GM03348 (cell line): ENCODE results near the gene ANKRD22.

Experiments
- DNase-seq: peaks from one replicate; pipeline ENCODE4 v3.0.0; 2012; ENCODE audit warnings: low spot score

Gene ANKRD22

DNA sequence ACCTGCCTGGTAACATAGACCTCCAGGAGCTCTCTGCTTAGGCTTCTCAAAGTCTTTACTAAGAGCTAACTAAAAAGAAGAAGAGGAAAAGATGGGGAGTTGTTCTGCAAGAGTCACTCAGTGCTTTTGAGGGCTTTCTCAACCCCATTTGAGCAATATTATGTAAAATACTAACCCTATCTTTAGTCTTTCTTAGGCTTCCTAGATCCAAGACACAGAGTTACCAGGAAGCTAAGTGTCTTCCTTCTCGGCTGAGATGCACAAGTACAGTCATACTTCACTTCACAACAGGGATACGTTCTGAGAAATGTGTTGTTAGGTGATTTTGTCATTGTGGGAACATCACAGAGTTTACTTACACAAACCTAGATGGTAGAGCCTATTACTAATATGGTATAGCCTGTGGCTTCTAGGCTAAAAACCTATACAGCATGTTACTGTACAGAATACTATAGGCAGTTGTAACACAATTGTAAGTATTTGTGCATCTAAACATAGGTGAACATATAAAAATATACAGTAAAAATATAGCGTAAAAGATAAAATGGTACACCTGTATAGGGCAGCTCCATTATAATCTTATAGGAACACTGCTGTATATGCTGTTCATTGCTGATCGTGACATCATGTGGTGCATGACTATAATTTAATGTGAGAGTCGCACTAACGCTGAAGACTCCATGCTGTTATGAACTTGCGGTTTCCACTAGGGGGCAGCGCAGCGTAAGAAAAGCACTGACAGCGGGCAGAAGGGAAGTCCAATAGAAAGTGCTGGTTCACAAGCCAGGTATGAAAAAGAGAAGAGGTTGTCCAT, 16.3 kb downstream of the ANKRD22 start:
- peak; percentile 78 for DNase-seq

DNA sequence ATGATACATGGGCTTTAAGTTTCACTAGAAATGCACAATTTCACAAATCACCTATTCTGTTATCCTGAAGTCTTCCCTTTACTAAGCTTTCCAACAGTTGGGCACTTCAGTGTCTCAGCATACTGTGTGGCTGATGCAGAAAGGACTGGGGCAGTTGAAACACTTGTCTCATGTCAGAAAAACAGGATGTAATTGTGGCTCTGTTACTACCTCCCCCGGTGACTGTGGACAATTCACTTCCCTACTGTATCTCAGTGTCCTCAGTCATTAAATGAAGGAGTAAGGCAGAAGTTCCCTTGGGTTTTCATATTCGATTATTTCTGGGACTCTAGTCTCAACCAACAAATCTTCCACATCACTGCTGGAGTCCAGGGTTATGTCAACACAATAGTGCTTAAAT, 17.9 kb downstream of the ANKRD22 start:
- no peak for DNase-seq

DNA sequence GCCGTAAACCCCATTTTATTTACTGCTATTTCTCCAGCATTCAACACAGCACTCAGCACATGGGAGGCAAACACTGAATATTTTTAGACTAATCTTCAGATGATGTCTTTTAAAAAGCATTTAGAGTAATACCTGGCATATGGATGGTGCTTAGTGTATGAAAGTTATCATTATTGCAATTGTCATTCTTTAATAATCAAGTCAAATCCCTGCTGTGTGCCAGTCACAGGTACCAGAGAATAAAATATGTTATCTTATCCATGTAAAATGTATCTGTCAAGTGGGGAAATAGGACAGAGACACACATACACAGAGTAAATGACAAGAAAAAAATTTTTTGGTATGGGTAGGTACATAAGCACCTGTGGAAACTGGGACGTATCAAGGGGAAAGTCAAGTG, 18.5 kb downstream of the ANKRD22 start:
- DNase-seq, result no peak

DNA sequence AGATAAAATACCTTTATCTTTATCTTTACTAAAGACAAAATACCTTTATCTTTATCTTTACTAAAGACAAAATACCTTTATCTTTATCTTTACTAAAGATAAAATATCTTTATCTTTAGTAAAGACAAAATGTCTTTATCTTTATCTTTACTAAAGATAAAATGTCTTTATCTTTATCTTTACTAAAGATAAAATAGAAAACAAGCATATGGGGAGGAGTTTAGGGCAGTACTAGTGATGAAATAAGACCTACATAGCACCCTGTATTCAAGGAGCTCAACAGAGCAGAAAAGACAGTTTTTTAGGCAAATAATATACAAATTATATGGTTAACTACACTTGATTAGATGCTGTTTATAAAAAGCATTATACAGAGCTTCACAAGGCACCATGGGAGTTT, 19.3 kb downstream of the ANKRD22 start:
- DNase-seq, result no peak

DNA sequence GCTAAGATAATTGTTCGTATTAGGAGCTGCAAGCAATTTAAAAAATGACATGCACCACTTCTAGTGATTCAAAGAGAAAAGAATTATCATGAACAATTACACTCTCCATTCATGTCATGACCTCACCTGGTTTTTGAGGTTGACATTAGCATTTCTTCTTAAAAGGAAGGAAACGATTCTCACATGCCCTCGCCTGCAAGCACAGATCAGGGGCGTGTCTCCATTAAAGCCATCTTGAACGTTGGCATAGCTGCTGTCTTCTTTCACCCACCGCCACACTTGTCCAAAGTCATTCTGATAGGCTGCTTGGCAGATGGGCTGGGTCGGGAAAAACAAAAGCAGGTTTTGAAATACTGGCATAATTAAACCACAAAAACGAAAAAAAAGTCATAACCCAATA, 19.9 kb downstream of the ANKRD22 start:
- DNase-seq, result no peak

DNA sequence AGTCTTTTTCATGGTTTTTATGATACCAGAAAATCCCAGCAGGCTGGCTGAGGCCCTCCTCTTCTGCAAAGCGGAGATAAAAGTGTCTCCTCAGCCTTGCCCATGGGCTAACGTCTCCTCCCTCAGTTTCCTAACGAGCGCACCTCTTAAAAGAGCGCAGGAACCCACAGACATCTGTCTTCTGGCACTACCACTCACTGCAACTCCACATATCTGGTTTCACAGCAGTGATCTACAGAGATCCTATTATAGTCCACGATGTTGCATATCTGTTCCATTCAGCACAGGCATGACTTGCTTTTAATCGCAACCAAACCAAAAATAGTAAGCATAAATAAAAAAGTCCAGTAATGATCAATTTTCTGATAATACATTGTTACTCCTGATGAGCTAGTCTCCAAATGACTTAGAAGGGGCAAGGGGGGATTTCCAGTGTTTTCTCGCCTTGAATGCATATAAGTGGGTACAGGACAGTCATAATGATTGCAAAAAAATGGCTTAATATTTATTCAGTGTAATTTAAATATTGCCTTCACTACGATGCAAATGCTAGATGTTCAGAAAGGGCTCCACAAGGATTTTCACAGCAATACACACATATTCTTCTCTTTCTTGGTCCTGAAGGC, 20.9 kb downstream of the ANKRD22 start:
- no peak for DNase-seq

DNA sequence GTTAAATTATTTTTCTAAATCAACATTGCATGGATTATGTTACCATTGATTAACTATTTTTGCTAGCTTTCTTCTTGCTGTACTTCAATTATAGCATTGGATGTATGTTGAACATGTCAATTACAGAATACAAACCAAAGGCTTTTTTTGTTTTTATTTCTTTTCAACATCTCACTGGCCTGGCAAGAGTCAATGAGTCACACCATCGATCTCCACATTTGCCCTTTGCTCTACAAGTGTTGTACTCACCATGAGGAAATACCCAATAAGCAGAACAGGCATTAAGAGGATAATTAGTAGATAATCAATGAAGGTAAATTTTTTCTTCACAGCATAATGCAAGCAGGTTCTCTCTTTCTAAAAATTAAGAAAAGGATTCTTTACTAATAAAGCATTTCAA, 23.3 kb downstream of the ANKRD22 start:
- DNase-seq, result no peak

DNA sequence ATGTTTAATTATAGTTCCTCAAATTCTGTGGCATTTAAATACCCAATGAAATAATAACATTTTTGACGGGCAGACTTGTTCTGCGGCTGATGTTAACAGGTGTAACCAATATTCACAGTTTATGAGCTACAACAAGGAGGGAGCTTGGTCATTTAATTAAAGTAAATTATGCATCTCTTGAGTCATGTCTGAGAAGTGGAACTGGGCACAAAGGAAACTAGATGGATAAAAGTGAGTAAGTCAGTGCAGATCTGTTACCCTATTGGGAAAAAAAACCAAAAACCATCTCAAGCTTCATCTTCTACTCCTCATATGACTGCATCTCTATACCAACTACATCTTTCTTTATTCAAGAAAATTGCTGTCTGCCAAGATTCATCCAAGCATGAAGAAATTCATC, 24.0 kb downstream of the ANKRD22 start:
- no peak for DNase-seq

DNA sequence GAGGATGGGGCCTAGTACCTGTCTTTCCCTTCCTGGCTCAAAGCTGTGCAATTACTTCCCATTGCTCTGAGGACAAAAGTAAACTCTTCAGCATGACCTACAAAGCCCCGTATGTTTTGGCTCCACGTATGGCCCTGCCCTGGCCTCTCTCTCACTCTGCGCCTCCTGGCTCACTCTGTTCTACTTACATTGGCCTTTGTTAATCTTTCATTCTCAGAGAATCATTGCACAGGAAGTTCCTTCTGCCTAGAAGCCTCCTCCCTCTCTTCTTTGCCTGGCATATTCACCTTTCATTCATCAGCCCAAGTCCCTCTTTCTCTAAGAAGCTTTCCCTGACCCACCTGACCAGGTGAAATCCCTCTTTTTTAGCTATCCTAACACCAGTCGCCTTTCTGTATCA, 25.3 kb downstream of the ANKRD22 start:
- DNase-seq, result no peak

DNA sequence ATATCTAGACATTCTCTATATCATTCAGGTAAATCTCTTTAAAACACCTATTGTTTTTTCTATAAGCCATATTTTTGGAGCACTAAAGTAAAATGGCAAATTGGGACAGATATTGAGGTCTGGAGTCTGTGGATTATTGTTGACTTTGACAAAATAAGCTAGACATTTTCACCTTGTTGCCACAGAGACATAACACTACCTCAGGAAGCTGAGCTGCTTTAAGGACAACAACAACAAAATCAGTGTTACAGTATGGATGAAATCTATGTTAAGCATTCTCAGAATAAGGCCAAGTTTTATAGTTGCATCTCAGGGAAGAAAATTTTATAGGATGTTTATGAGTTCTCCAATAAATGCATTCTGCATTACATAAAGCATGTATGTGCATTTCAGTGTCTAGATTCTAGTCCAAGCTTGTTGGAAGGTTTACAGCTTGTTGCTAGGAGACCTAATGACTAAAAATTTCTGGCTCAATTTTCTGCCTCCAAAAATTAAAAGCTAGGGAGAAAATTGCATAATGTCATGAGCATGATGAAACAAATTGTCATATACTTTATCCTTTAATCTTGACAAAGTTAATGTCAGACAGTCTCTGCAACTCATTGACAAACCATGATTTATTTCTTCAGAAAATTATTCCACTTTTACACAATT, 30.8 kb downstream of the ANKRD22 start:
- peak; percentile 50 for DNase-seq

DNA sequence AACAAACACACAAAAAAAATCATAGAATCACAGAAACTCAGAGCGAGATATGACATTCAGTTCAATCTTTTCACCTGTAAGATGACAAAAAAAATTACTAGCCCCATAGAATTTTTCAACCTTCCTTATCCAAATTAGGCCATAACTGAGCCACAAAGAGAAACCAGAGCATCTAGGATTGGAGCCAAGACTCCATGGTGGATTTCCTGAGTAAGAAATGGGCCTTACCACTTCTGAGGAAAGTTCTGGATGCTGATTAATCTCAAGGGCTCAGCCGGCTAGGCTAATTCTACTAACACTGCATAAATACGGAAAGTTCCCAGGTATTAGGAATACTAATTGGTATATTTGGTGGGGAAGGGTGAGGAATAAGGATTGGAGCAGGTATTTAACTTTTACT, 32.4 kb downstream of the ANKRD22 start:
- DNase-seq, result peak; percentile 35

DNA sequence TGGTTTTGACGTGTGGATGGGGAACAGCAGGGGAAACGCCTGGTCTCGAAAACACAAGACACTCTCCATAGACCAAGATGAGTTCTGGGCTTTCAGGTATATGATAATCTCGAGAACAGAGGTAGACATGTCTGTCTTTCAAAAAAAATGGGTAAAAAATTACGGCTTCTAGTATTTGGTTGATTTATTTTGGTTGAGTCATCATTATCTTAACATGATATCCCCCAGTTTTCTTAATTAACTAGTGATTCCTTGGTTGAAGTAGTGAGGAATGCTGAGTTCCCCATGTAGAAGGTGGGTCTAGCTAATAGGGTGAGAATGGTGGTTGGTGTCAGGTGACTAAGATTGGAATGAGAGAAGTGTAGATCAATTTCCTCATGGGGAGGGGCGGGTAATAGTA, 38.4 kb downstream of the ANKRD22 start:
- no peak for DNase-seq

DNA sequence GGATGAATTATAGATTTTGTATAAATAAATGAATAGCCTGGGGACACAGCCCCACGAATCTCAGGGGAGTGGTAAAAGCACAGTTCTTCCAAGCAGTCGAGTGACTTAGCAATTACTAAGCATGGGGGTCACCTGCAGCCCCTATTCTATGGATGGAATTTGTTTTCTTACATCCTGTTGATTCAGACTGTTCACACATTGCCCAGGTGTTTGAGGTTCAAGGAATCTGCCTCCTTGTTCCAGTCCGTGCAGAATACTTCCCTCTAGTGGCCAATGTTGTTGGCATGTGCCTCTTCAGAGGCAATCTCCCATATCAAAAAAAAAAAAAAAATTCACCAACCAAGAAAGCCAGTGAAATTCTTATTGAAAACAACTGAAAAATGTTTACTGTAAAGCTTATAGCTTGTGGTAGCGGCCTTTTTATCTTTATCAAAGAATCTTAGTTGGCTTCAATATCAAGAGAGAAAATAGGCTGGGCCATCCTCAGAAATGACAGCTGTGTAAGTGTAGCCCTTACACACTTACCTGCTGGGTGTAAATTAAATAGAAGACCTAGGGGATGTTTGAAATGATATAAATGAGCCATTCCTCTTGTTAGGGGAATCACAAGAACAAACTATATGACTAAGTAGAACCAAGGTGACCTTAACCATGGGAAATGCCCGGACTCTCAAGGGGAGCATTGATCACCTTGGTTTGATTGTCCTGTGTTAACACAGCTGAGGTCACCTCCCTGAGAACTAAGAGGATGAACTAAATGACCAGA, 41.3 kb downstream of the ANKRD22 start:
- peak; percentile 64 for DNase-seq

DNA sequence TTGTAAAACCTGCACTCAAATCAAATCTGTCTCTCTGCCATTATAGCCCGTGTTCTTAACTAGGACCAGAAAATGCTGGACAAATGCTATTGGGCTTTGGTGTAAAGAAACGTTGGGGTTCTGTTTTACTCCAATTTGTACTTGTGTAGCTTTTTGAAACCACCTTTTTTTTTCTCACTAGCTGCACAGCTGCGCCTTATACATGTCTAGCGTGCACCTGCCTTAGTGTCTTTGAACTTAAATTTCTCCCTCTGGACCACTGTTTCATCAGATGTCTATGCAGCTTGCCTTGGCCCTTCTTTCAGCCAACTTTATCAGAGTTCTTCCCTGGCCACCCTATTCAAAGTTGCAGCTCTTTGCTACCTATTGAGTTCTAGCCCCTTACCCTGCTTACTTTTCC, 42.0 kb downstream of the ANKRD22 start:
- no peak for DNase-seq

DNA sequence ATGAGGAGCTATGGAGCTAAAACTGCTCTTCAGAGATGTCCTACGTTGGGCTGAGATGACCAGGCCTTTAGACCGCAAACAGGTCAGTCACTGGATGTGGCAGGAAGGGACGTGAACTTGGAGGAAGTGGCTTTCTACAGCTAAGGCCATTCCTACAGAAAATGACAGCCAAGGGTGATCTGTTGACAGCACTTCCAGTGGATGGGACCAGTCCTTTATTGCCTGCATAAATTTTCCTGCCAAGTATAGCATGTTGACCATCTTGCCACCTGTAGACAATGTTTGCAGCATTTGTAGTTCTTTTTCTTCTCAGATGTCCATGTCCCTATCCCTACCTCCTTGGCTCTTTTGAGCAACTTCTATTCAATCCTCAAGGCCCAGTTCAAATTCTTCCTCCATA, 45.7 kb downstream of the ANKRD22 start:
- DNase-seq, result no peak

DNA sequence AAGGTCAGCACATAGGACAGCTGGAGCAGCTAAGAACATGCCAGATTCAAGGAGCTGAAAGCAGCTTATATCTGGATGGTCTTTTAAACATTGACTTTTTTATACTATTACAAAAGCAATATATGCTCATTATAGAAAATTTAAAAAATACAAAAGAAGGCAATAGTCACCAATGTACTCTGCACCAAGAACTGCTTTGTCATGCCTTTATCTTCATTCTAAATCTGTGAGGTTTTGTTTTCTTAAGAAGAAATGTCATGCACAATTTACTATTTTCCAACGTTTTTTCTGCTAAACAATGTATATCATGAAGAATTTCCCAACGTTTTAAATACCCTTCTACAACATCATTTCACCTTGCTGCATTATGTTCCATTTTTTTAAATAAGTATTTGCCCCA, 46.3 kb downstream of the ANKRD22 start:
- no peak for DNase-seq

DNA sequence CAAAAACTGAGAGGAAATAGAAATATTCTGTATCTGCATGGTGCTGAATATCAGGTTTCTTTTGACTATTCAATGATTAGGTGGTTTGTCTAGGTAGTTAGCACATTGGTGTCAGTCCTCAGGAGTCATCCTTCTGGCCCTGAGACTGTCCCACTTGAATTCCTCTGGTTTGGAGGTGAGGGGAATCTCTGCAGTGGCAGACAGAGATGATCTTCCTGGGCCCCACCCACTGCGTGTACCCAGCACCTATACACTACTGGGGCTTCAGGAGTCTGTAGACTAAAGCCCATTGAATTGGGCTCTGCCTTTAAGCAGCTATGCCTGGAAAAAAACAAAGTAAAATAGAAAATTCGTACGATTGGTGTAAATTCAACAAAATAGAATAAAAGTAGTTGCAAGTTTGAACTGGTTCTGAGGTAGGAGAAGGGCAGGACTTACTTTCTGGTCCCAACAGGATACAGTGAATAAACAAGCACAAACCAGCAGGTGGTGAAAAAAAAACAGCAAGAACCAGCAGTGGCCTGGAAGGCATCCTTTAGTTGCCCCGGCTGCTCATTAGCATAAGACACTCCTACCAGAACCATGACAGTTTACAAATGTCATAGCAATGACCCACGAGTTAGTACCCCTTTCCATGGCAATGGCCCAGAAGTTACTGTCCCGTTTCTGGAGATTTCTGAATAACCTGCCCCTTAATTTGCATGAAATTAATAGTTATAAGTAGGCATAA, 47.4 kb downstream of the ANKRD22 start:
- no peak for DNase-seq

DNA sequence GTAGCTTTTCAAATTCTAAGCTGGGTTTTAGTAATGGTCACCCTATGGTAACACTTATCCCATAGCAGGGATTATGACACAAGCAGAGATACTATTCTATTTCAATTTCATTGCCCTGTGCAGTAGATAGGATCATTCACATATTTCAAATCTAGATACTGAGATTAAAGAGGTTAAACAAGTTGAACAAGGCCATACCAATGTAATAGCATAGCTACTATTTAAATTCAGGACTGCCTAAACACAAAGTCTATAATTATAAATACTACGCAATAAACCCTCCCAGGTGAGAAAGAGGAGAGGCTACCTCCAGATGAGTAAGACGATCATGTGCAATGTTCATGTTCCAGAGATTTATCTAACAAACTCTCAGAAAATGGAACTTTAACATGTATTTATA, 48.0 kb downstream of the ANKRD22 start:
- no peak for DNase-seq

DNA sequence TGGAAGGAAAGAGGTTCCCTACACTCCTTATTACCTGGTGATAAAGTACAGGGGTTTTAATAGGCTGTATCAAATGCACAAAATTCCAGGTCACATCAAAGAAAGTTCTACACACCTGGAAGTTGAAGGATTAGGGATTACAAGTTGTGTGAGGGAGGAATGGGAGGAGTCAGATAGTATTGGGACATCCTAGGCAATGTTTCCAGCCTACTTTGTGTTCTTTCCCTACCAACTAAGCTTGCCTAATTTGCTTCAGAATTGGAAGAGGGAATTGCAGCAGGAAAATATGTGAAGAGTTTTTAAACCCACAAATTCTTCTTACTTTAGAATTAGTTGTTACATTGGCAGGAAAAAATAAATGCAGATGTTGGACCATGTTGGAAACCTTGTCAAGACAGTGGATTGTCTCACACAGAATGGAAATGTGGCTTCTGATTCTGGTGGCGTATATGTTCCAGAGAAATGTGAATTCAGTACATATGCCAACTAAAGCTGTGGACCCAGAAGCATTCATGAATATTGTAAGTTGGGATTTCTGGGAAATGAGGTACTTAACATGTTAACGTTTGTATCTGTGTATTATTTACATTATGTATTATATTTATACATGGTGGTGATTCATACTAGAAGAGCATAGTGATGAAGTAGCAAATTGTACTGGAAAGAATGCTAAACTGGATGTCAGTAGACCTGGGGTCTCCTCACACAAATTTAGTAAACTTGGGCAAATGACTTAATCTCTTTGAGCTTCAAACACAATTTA, 48.9 kb downstream of the ANKRD22 start, which contains the start of gene LIPM:
Gene LIPM (plus strand): TSS at position 208 of the 763 bp plus-strand sequence. CDS start 167 bp downstream, at position 375.
- peak; percentile 7 for DNase-seq

DNA sequence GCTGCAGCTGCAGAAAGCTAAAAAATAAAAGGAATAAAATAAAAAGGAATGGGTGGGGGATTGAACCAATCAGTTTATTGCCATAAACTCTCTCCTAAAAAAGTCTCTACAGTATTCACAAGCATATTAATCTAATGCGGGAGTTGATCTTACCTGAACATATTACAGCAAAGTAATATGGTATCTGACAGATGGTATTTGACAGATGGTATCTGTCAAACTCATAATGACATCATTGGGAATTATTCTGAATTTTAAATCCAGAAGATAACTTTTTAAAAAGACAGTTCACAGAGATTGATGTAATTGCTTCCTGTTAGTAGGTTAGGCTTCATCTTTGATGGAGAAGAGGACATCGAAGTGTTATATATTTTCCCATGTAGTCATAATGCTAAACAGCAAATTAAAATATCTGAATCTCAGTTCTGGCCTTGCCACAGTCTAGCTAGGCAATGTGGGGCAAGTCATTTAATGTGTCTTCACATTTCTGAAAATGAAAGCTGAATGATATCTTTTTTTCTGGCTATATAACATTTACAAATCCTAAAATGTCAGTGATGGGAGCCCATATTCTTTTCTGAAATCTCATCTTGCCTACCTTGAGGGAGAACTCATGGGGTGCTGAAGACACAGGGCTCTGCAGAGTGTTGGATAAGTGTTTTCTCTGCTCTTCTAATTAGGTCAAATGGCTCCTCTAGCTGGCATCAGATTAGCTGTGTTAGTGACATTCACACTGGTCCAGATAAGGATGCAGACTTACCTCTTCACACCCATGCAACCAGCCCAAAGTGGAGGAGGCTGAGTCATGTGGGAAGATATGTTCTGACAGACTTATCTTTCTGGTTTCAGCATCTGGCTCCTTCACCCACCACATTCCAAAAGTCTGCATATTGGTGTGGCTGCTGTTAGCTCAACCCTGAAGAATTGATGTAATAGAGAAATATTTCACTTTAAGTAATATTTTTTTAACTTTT, 51.2 kb downstream of the ANKRD22 start:
- peak; percentile 67 for DNase-seq
